NCI-H345 (cell line): ENCODE results near the gene TMEM270.
"Not testable (repeated sequence)": the region's sequence is repeated elsewhere in the genome, so short reads cannot be mapped to it uniquely, and the experiment has no call there.

ENCODE experiments used
- DNase-seq: peaks from one replicate; lab custom pipeline; 2025; lab: John Stamatoyannopoulos, UW

TMEM270 gene

DNA sequence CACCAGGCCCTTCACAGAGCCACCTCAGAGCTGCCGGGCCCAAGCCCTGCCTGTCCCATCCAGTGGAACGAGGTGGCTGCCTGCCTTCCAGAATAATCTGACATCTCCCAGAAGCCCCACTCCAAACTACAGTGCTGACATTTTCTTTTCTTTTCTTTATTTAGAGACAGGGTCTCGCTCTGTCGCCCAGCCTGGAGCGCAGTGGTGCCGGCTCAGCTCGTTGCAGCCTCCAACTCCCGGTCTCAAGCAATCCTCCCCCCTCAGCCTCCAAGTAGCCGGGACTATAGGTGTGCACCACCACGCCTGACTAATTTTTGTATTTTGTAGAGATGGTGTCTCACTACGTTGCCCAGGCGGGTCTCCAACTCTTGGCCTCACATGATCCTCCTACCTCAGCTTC is 346 bp downstream of the TMEM270 start:
- no peak for DNase-seq

GRCh38 chr7:73864981-73865711 is 4.2 kb downstream of the TMEM270 start:
- DNase-seq, result no peak

DNA sequence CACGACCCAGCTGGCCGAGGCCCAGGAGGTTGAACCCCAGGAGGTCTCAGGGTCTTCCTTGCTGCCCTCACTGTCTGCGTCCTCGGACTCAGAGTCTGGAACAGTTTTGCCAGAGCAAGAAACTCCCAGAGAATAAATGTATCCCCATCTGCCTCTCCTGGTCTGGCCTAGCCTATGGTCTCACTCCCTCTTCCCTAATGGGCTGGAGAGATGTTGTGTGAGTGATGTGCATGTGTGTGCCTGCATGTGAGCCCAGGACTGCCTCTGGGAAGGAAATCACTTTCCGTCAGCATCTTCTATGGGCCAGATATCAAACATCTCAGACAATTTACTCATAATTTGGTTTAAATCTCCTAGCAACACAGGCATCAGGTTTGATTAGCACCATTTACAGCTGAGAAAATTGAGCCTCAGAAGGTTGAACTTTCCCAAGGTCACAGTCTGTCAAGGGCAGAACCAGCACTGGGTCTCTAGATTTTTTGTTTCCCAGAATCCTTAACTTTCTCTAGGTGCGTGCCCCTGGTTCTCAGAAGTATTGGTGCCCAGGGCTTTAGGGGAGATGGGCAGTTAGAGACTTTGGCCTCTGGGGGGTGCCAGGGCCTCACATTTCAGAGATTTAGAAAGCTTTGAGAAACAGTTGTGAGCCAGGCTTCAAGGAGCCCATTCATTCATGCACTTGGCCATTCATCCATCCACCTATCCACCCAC is 4.9 kb downstream of the TMEM270 start:
- DNase-seq, result peak; percentile 19

DNA sequence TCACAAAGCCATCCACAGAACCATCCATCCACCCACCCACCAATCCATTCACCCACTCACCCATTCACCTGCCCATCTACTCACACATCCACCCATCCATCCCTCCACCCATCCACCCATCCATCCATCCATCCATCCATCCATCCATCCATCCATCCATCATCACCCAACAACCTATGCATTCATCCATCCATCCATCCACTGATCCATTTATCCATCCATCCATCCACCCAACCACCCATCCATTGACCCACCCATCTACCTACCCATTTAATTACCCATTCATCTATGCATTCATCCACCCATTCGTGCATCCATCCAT is 5.4 kb downstream of the TMEM270 start:
- no peak for DNase-seq

DNA sequence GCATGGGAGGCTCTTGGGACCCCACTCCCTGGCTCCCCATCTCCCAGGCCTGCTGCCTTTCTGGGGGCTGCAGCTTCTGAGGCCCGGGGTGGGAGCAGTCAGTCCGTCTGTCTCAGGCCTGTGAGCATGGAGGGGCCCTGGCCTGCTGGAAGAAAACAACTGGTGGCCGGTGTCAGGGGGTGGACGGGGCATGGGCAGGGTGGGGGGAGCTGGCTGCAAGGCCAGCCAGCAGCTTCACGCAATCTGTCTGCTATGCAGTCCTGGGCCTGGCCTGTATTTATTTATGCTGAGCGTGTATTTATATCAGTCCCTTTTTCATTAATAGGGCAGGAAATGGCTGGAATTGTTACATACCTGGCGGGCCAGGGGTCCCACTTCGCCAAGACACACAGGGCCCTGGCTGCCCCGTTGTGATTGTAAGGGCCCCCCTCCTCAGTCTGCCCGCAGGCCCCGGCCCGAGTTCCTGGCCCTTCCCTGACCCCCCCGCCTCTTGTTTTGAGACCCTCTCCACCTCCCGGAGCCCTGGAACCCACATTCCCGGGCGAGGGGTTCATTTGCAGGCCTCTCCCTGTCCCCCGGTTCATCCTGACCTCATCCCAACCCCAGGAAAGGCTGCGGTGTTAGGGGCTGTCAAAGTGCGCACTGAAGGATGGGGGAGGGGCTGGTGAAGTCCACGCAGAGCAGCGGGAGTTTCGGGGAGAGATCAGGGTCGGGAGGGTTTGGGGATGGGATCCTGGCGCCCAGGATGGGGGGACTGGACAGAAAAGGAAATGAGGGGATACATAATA is 8.2 kb downstream of the TMEM270 start:
- no peak for DNase-seq

DNA sequence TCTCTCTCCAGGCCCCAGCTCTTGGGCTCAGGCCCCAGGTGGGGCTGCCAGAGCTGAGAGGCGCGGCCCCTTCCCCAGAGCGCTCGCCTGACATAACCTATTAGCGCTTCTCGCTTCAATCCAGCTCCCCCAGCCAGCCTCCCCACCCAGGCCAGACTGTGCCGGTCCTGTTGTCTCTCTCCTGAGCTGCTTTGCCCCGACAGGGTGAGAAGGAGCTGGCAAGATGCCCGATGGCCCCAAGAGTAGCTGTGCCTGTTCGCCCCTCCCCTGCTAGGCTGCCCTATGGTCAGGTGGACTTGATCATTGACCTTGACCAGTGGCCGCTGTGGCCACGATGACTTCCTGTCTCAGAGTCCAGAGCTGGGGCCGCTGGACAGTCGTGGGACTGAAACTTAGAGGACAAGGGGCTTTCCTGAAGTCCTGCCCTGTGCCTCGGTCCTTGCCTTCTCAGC is 9.1 kb downstream of the TMEM270 start:
- DNase-seq, result no peak

GRCh38 chr7:73871163-73872011 is 10.4 kb downstream of the TMEM270 start:
- no peak for DNase-seq

GRCh38 chr7:73872056-73872908 is 11.3 kb downstream of the TMEM270 start:
- no peak for DNase-seq

- DNase-seq, result no peak
These were observed 15.4 kb downstream of the TMEM270 start for GRCh38 chr7:73876361-73876760.

DNA sequence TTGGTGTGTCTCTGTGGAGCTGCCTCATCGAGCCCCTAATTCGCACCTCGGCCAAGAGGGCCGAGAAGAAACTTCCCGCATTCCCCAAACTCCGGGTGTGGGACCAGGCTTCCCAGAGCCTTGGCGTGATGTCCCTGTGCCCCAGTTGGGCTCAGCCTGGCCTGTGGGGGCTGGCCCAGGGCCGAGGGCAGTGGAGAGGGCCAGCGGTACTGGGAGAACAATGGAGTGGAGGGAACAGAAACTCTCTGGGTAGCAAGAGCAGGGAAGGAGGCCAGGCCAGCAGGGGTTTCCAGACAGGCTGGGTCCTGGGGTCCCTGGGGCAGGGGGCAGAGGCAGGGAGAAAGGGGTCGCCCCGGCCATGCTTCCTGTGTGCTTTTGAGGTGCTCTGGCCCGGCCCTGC is 16.0 kb downstream of the TMEM270 start:
- no peak for DNase-seq

DNA sequence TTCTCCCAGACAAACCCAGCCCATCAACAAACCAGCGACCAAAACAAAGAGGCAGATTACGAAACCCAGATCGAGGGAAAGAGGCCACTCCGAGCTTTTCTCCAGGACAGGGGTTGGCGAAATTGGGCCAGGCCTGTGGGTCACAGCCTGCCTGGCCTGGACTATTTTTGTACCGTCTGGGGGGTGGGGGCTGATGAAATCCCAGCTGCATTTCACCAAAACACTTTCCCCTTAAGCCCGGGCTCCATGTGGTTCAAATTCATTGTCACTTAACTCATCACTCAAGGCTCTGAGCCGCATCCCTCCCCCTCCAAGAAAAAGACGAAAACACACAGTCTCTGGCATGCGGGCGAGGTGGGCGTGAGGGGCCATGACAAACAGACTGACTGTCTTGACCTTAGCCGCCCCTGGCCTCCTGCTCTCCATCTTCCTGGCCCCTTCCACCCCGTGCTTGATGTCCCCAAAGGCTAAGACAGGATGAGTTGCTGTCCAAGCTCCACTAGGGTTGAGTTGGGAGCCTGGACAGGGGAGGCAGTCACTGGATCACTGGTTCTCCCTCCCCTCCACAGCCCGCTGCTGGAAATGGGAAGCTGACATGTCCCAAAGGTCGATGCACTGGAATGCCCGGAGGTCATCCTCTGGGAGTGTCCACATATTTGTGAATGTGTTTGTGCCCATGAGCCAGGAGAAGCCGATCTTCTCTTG is 19.2 kb downstream of the TMEM270 start:
- DNase-seq, result no peak

- no peak for DNase-seq
These were observed 19.9 kb downstream of the TMEM270 start for GRCh38 chr7:73880755-73881328.

GRCh38 chr7:73881352-73882046 is 20.5 kb downstream of the TMEM270 start:
- DNase-seq, result no peak

DNA sequence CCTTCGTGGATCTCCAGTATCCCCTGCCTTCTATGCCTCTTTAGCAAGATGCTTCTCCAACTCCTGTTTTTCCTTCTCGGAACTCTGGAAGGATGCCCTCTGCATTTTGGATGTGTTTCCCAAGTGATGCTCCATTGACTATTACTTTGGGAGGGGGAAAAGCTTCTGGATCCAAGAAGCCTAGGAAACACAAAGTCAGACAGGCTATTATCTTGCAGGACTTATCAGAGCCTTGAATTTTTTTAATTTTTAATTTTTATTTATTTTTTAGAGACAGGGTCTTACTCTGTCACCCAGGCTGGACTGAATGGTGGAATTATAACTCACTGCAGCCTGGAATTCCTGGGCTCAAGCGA is 21.1 kb downstream of the TMEM270 start:
- no peak for DNase-seq

DNA sequence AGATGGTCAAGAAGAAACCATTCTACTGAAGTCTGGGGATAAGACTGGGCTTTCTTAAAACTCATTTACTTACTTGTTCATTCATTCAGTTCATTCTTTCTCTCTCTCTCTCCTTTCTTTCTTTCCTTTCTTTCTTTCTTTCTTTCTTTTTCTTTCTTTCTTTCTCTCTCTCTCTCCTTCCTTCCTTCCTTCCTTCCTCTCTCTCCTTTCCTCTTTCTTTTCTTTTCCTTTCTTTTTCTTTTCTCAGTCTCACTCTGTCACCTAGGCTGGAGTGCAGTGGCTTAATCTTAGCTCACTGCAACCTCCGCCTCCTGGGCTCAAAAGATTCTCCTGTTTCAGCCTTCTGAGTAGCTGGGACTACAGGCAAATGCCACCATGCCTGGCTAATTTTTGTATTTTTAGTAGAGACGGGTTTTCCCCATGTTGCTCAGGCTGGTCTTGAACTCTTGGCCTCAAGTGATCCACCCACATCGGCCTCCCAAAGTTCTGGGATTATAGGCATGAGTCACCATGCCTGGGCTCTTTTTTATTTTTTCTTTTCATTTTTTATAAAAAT is 24.0 kb downstream of the TMEM270 start:
- DNase-seq, result not testable (repeated sequence)

GRCh38 chr7:73885433-73885974 is 24.5 kb downstream of the TMEM270 start:
- DNase-seq, result no peak

GRCh38 chr7:73885975-73886798 is 25.2 kb downstream of the TMEM270 start:
- no peak for DNase-seq

DNA sequence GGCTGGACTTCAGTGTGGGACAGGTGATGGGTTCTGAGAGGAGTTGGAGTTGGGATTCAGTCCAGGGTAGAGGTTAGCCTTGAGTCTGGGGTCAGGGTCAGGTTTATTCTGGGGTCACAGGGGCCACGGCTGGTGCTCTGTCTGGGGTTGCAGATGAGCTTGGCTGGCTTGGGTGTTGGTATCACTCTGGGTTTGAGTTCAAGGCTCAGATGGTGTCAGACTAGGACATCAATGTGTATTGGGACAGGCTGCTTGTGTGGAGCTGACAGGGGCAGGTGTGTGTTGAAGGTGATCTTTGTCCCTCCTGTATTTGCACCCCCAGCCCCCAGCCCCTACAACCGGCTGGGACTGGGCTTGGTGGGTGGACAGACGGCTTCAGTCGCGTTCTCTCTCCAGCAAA is 26.8 kb downstream of the TMEM270 start:
- no peak for DNase-seq
